ENCODE data around the gene ZNF226. TPM values are rescaled to one million over a fixed set of nuclear protein-coding genes. Genes with fewer than 3 reads are reported as not detected.
"Not testable (repeated sequence)": the region's sequence is repeated elsewhere in the genome, so short reads cannot be mapped to it uniquely, and the experiment has no call there.

The ZNF226 gene
- total RNA-seq (2021): 12.1 and 15.3 TPM in 2 replicates
- long read RNA-seq, transcript ZNF226-204 (6 exons, 2,605 nt): minor isoform, 6 of 68 reads
- long read RNA-seq, transcript ZNF226-218 (6 exons, 548 nt): major isoform, 38 of 68 reads
- long read RNA-seq, partial matches to known transcripts: 4 of 68 reads
- long read RNA-seq, other reads (novel, unspliced or antisense): 14 of 68 reads

- H3T11ph ChIP-seq (ENCODE audit: low read length): no peak within 1 kb of the TSS
- no peak within 1 kb of the TSS for H4K8ac ChIP-seq (replicated peaks; ENCODE audit: insufficient read length, low read depth, low read length)
- no peak within 1 kb of the TSS for H3K23ac ChIP-seq (ENCODE audit: insufficient read length, low read depth, low read length)
- peak within 1 kb of the TSS; percentile 17 for H2AFZ ChIP-seq (ENCODE audit: low read length)
- peak within 1 kb of the TSS; percentile 73 for H3K9ac ChIP-seq (ENCODE audit: extremely low read depth, insufficient read length, low read length)
- peaks cover 20% of the 10 kb centered on the region for H3K27me3 Mint-ChIP-seq (ENCODE audit: low read depth)
- H3K4ac ChIP-seq (ENCODE audit: low read depth, low read length): no peak within 1 kb of the TSS
- H3K18ac ChIP-seq (ENCODE audit: insufficient read length, low read depth, low read length): peak within 1 kb of the TSS; percentile 61
- TF ChIP-seq CTCF (conservative IDR thresholded peaks at IDR 0.05): no peak
- no peak within 1 kb of the TSS for H2BK15ac ChIP-seq (ENCODE audit: low read depth, low read length)
- H3K23me2 ChIP-seq (ENCODE audit: insufficient read length, low read depth, low read length, poor library complexity, severe bottlenecking): peaks cover 8% of the 10 kb centered on the region
- no peak within 1 kb of the TSS for H4K91ac ChIP-seq (ENCODE audit: insufficient read length, low read depth, low read length)
- no peak within 1 kb of the TSS for H3K56ac ChIP-seq (ENCODE audit: insufficient read length, low read depth, low read length)
- WGBS (ENCODE audit: extremely low coverage, insufficient read length, low lambda C conversion rate): no CpG with 5 or more reads among the region's 32 CpGs
- peaks cover 3 to 12% of the 10 kb centered on the region in 2 experiments for H3K9me3 Mint-ChIP-seq
- H3K27ac ChIP-seq (ENCODE audit: insufficient read length, low read depth, low read length): peak within 1 kb of the TSS; percentile 10
- peaks cover 2% of the 10 kb centered on the region for H3K79me1 ChIP-seq (ENCODE audit: insufficient read depth, low read depth, low read length, poor library complexity, severe bottlenecking)
- H3K14ac ChIP-seq (ENCODE audit: insufficient read depth, low read length): peak within 1 kb of the TSS; percentile 72
- peak within 1 kb of the TSS; percentile 99 for H3K4me3 Mint-ChIP-seq
- H2BK5ac ChIP-seq (ENCODE audit: insufficient read length, low read length): no peak within 1 kb of the TSS
- no peaks in the 10 kb centered on the region for H3K9me3 ChIP-seq (ENCODE audit: control insufficient read depth, low read depth, low read length)
- H2BK120ac ChIP-seq (ENCODE audit: low read depth, low read length, poor library complexity, severe bottlenecking): no peak within 1 kb of the TSS
- no peaks in the 10 kb centered on the region for H3K27me3 ChIP-seq (ENCODE audit: insufficient read depth, low read length)
- peak; percentile 95 for DNase-seq
- no peak within 1 kb of the TSS for H2BK20ac ChIP-seq (ENCODE audit: low read depth, low read length, poor library complexity, severe bottlenecking)
- peaks cover 32 to 37% (median 35%) of the 10 kb centered on the region in 3 experiments for H3K36me3 Mint-ChIP-seq (ENCODE audit: insufficient read depth in 1 of 3, low read depth in 3 of 3)
- H4K5ac ChIP-seq (ENCODE audit: insufficient read length, low read depth, low read length): no peak within 1 kb of the TSS
- no peaks in the 10 kb centered on the region; the same call in 1 of the 2 replicates for H3K4me1 ChIP-seq (ENCODE audit: insufficient read depth, low read length)
- no peak within 1 kb of the TSS for H2BK12ac ChIP-seq (ENCODE audit: insufficient read length, low read depth, low read length)
- H3K79me2 ChIP-seq (ENCODE audit: insufficient read depth, low read length): peaks cover 2% of the 10 kb centered on the region; the same call in 1 of the 2 replicates
- H2AK5ac ChIP-seq (ENCODE audit: insufficient read length, low read length): no peak within 1 kb of the TSS
- H3K4me2 ChIP-seq (ENCODE audit: insufficient read depth, insufficient read length, low read length): peak within 1 kb of the TSS; percentile 98
- H4K20me1 ChIP-seq (ENCODE audit: control insufficient read depth, insufficient read depth, insufficient read length): no peaks in the 10 kb centered on the region
- peaks cover 11% of the 10 kb centered on the region in 2 experiments for H3K4me1 Mint-ChIP-seq
- H3K27ac Mint-ChIP-seq: peak within 1 kb of the TSS; percentile 97 to 99 (median 99)
Measured at GRCh38 chr19:44164673-44165512, at the start of gene ZNF226. ZNF226 (plus strand) TSS chr19:44165100; CDS start chr19:44170081, 4,981 bp downstream.

- H3K56ac ChIP-seq (ENCODE audit: insufficient read length, low read depth, low read length); H2AK5ac ChIP-seq (ENCODE audit: insufficient read length, low read length); H3K27me3 ChIP-seq (ENCODE audit: insufficient read depth, low read length); H3K4me2 ChIP-seq (ENCODE audit: insufficient read depth, insufficient read length, low read length); H3K27ac ChIP-seq (ENCODE audit: insufficient read length, low read depth, low read length); DNase-seq; H3K9me3 ChIP-seq (ENCODE audit: control insufficient read depth, low read depth, low read length); H3K23me2 ChIP-seq (ENCODE audit: insufficient read length, low read depth, low read length, poor library complexity, severe bottlenecking); H3K9ac ChIP-seq (ENCODE audit: extremely low read depth, insufficient read length, low read length); H3K14ac ChIP-seq (ENCODE audit: insufficient read depth, low read length); H3K4me1 ChIP-seq (ENCODE audit: insufficient read depth, low read length); H4K5ac ChIP-seq (ENCODE audit: insufficient read length, low read depth, low read length); H3K4ac ChIP-seq (ENCODE audit: low read depth, low read length); H3K23ac ChIP-seq (ENCODE audit: insufficient read length, low read depth, low read length); H2AFZ ChIP-seq (ENCODE audit: low read length); H4K8ac ChIP-seq (replicated peaks; ENCODE audit: insufficient read length, low read depth, low read length); H3K79me2 ChIP-seq (ENCODE audit: insufficient read depth, low read length); H3K27me3 Mint-ChIP-seq (ENCODE audit: low read depth); H3K4me3 Mint-ChIP-seq; H4K91ac ChIP-seq (ENCODE audit: insufficient read length, low read depth, low read length); H3T11ph ChIP-seq (ENCODE audit: low read length); H3K79me1 ChIP-seq (ENCODE audit: insufficient read depth, low read depth, low read length, poor library complexity, severe bottlenecking); H2BK20ac ChIP-seq (ENCODE audit: low read depth, low read length, poor library complexity, severe bottlenecking); H2BK12ac ChIP-seq (ENCODE audit: insufficient read length, low read depth, low read length); H2BK120ac ChIP-seq (ENCODE audit: low read depth, low read length, poor library complexity, severe bottlenecking); H2BK5ac ChIP-seq (ENCODE audit: insufficient read length, low read length); H2BK15ac ChIP-seq (ENCODE audit: low read depth, low read length); H3K4me1 Mint-ChIP-seq; H3K18ac ChIP-seq (ENCODE audit: insufficient read length, low read depth, low read length); H4K20me1 ChIP-seq (ENCODE audit: control insufficient read depth, insufficient read depth, insufficient read length); H3K27ac Mint-ChIP-seq: not testable (repeated sequence)
- WGBS (ENCODE audit: extremely low coverage, insufficient read length, low lambda C conversion rate): no CpG with 5 or more reads among the region's 4 CpGs
- peaks cover 15 to 23% of the 10 kb centered on the region in 2 experiments; a peak in 4 of 5 replicates for H3K9me3 Mint-ChIP-seq
- H3K36me3 Mint-ChIP-seq (ENCODE audit: insufficient read depth in 1 of 3, low read depth in 3 of 3): peaks cover 61 to 86% (median 78%) of the 10 kb centered on the region in 3 experiments
Measured at GRCh38 chr19:44121162-44121561, 43.7 kb upstream of the ZNF226 start.

Measured in H9 (cell line).